ENCODE measurements around the gene QRFP.
A peak's percentile ranks its signal among the peaks of the same experiment; 100 is the strongest.
"Not testable (repeated sequence)": the region's sequence is repeated elsewhere in the genome, so short reads cannot be mapped to it uniquely, and the experiment has no call there.

The QRFP gene

GRCh38 chr9:130871395-130872062, 25.1 kb downstream of the QRFP start:
- no peak for DNase-seq

DNA sequence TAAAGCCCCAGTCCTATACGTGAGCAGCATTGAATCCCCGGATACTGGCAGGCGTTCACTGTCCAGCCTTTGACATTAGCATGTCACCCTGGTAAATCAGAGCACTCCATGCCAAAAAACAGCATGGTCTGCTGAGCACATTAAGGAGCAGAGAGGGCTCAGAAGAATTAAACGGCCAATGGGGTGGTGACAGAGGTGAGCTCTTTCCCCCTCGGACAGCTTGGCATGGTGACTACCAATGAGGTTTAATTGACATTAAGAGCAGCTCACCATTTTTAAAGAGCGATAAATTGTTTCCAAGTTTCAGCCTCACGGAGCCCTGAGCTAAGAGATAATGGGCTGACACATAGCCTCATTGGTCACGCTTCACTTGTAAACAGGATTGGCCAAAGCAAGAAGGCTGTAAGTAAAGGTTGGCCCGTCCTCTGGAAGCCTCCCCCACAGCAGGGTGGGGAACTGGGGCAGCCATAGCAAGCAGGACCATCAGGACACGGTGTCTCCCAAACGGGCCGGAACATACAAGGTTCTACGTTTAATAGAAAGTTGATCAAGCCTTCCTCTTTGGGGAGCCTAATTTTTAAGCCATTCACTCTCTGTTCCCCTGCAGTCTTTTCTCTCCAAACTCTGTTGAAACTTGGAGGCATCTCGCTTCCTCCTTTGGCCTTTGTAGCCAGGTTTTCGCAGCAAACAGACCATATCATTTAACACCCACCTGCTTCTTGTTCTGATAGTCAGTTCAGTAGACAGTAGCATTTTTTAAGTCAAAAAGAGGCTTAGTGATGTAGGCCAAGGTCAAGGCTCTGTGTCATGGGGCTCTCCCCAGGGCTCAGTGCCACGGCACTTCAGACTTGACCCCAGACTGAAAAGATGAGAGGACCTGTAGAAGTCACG, 25.9 kb downstream of the QRFP start:
- DNase-seq, result peak; percentile 73

GRCh38 chr9:130869250-130869649, 27.4 kb downstream of the QRFP start:
- DNase-seq, result peak; percentile 25

GRCh38 chr9:130868230-130868629, 28.4 kb downstream of the QRFP start:
- DNase-seq, result no peak

- no peak for DNase-seq
These were observed 29.1 kb downstream of the QRFP start for GRCh38 chr9:130867556-130867955.

DNA sequence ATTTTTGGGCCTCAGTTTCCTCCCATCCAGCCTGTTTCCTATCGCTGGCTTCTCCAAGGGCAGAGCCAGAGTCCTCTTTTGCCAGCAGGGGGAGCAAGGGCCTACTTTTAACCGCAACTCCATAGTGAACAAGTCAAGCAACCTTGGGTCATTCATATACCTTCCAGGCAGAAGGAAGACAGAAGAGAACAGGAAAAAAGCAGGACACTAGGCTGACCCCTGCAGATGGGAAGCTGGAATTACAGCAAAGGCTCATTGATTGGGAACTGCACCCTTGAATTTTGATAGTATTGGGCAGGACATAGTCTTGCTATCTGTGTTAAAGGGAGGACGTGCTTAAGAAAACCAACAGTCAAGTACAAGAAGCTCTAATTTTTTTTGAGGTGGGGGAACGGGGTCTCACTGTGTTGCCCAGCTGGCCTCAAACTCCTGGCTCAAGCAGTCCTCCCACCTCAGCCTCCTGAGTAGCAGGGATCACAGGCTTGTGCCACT, 30.1 kb downstream of the QRFP start:
- DNase-seq, result peak; percentile 73

DNA sequence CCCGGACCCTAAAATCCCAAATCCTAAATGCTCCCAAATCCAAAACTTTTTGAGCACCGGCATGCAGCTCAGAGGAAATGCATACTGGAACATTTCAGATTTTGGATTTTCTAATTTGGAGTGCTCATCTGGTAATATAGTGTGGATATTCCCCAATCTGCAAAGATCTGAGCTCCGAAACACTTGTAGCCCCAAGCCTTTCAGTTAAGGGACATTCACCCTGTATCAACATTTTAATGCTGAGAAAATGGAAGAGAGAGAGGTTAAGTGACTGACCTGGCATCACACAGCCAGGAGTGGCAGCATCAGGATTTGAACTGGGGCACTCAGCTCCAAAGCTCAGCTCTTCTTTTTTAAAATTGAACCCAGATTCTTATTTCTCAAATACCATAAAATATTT, 30.7 kb downstream of the QRFP start:
- DNase-seq, result no peak

DNA sequence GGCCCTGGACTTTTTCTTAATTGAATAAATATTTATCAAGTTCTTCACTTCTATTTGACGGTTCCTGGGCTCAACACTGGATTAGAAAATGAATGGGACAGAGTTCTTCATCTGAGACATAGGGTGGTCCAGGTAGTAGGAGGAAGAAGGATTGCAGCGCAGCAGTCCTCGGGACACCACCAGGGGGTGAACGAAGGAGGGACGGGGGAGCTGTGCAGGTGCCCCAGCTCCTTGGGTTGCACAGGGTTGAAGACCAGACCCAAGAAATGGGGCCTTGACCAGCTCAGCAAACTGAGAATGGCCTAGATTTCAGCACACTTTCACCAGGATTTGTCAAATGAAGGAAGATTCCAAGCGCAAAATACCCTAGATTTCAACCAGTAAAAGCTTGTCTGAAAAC, 32.1 kb downstream of the QRFP start:
- no peak for DNase-seq

DNA sequence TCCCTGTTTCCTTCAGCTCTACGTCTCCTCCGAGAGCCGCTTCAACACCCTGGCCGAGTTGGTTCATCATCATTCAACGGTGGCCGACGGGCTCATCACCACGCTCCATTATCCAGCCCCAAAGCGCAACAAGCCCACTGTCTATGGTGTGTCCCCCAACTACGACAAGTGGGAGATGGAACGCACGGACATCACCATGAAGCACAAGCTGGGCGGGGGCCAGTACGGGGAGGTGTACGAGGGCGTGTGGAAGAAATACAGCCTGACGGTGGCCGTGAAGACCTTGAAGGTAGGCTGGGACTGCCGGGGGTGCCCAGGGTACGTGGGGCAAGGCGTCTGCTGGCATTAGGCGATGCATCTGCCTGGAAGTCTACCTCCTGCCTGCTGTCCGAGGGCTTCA, 33.9 kb downstream of the QRFP start:
- DNase-seq, result no peak

DNA sequence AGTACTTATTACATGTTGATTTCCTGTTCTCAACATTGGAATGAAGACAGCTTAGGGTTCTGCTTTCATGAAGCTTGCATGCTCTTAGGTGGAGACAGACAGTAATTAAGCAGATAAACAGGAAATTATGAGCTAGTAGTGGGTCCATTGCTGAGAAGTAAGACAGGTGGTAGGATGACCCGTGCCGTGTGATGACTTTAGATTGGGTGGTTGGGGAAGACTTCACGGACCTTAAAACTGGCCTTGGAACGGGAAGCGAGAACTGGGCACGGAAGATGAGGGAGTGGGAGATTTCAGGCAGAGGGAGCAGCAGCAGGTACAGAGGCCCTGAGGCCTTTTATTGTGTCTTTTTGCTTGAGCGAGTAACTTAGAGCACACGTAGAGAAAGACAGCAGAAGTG, 34.4 kb downstream of the QRFP start:
- no peak for DNase-seq

DNA sequence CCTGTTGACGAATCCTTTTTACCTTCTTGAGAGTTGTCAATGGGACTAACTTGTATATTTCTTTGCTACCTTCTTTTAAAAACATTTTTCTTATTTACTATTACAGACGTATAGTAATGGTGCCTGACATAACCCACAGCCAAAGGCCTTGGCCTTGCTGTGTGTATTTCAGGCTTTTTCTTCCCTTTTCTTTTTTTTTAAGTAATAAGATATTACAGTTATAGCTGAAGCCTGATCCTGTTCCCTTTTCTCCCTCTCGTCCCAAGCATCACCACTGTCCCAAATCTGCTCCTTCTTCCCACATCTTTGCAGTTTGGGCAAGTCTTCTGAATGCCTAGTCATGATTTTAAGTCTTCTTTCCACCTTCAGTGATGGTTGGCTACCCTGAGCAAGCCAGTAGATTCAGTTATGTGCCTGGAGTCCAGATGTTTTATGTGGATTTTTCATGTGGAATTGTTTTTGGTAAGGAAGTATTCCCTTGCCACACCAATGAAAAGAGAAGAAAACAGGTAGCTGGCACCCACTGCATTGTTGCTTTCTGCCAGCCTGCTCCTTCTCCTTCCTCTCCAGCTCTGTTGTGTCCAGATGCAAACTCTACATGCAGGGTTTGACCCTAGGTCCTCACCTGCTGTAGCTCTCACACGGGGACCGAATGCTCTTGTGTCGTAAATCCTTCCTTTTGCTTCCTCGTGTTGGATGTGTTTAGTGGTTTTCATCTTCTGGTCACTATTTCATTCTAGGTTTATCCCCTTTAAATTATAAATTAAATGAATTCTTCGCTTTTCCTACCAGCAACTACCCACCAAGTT, 35.0 kb downstream of the QRFP start:
- no peak for DNase-seq

GRCh38 chr9:130860458-130861316, 35.9 kb downstream of the QRFP start:
- no peak for DNase-seq

- DNase-seq, result no peak
These were observed 37.6 kb downstream of the QRFP start for GRCh38 chr9:130858739-130859705.

DNA sequence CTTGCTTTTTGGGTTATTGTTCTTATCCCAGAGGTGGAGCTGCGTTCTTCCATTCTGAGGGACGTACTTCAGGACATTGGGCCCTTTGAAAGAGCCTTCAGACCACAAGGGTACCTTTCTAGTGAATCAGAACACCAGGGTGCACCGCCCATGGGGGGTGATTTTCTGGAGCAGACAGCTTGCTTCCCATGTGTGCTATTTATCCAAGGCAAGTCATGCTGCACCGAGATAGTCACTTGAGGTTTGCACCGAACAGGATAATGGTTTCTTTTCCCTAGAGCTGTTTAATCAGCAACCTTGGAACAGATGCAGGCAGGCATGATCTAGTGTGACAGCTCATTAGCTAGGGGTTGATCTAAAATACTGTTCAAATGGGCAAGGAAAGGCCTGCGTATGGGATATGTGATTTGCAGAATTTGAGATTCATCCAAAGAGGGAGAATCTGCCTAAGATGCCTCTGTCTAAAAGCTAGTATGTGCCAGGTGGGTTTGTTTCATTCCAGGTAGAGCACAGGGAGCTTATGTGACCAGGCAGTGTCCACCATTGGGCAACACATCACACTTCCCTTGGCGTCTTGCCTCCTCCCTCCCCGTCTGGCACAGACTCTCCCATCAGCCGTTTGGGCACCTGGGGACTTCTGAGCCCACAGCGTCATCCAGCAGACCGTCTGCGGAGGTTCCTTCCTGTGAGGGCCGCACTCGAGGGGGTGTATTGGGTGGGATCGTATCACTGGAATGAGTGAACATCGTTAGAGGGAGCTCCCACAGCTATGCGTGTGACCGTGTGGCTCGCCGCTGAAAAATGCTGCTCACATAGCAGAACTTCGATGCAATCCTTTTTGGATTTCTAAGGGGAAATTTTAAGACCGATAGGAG, 38.5 kb downstream of the QRFP start:
- DNase-seq, result no peak

GRCh38 chr9:130856474-130856873, 40.1 kb downstream of the QRFP start:
- DNase-seq, result no peak

DNA sequence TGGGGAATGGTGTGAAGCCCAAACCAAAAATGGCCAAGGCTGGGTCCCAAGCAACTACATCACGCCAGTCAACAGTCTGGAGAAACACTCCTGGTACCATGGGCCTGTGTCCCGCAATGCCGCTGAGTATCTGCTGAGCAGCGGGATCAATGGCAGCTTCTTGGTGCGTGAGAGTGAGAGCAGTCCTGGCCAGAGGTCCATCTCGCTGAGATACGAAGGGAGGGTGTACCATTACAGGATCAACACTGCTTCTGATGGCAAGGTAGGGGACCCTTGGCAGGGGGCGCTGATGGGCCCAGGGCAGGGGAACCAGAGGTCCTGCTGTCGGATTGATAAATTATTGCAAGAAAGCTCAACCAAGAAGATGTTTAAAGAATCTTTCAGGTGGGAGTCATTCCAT, 41.8 kb downstream of the QRFP start:
- no peak for DNase-seq

DNA sequence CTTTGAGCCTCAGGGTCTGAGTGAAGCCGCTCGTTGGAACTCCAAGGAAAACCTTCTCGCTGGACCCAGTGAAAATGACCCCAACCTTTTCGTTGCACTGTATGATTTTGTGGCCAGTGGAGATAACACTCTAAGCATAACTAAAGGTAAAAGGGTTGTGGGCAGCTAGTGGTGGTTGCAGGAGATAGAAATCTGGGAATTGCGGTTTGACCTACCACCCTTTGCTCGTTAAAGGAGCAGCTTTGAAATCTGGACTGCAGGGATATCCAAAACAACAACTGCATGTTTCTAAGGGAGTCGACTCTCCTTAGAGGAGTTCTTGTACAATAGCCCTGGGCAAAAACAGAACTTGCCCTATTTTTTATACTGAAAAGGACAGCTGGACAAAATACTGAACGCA, 42.5 kb downstream of the QRFP start:
- DNase-seq, result no peak

- no peak for DNase-seq
These were observed 43.8 kb downstream of the QRFP start for GRCh38 chr9:130852801-130853200.

GRCh38 chr9:130849356-130849755, 47.3 kb downstream of the QRFP start:
- no peak for DNase-seq

DNA sequence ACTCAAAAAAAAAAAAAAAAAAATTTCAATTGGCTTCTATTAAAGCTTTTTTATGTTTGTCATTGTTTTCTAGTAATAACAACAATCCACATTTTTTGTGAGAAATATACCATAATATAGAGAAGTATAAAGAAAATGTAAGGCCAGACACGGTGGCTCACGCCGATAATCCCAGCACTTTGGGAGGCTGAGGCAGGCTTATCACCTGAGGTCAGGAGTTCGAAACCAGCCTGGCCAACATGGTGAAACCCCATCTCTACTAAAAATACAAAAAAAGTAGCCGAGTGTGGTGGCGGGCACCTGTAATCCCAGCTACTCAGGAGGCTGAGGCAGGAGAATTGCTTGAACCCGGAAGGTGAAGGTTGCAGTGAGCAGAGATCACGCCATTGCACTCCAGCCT, 48.1 kb downstream of the QRFP start:
- DNase-seq, result not testable (repeated sequence)
